Prostate gland (tissue), 2 donors: ENCODE measurements around the gene C1orf21. TPM values are rescaled to one million over a fixed set of nuclear protein-coding genes. Genes with fewer than 3 reads are reported as not detected.

Experiments
- DNase-seq: peaks from one replicate; pipeline ENCODE4 v3.0.0-alpha.2; 2019; ENCODE audit warnings: low spot score
- H3K27ac ChIP-seq, 2 donors: fragments of 200-600 bp; sonication (generic); 2 replicates each; pipeline ENCODE4 v1.5.1; 2017 to 2019
- H3K27me3 ChIP-seq: fragments of 200-600 bp; sonication (generic); replicated peaks from 2 replicates; pipeline ENCODE4 v1.5.1; 2019; ENCODE audit not compliant: insufficient read depth
- H3K36me3 ChIP-seq, 2 donors: fragments of 200-600 bp; sonication (generic); 1 replicate in 1 of 2; 2 replicates in 1 of 2; pipeline versions ENCODE4 v1.5.1 to v1.8.1; 2017 to 2019
- H3K4me1 ChIP-seq: fragments of 200-600 bp; sonication (generic); replicated peaks from 2 replicates; pipeline ENCODE4 v1.5.1; 2019
- H3K4me3 ChIP-seq, 2 donors: fragments of 200-600 bp; sonication (generic); 2 replicates each; pipeline ENCODE4 v1.5.1; 2017 to 2019
- H3K9me3 ChIP-seq: fragments of 200-600 bp; sonication (generic); 2 replicates; pipeline ENCODE4 v1.5.1; 2017
- CTCF ChIP-seq, 4 experiments: fragments of 200-600 bp in 2 of 4; fragments of 450-650 bp in 2 of 4; sonication (generic) in 2 of 4; IDR thresholded peaks; 1 replicate in 3 of 4; 2 replicates in 1 of 4; pipeline ENCODE4 v1.5.1; 2016 to 2019; ENCODE audit warnings: antibody characterized with exemption in 4 of 4, mild to moderate bottlenecking in 2 of 4, moderate library complexity in 2 of 4
- POLR2A ChIP-seq: fragments of 450-650 bp; IDR thresholded peaks from one replicate; pipeline ENCODE4 v1.6.1; 2016; ENCODE audit warnings: antibody characterized with exemption, mild to moderate bottlenecking
- POLR2AphosphoS5 ChIP-seq: sonication (generic); formaldehyde crosslinking; IDR thresholded peaks from one replicate; pipeline ENCODE4 v1.6.1; 2017; ENCODE audit warnings: antibody characterized with exemption
- WGBS: methylation state at CpG from one replicate; pipeline ENCODE4 v1.1.5; 2018; 5-methylcytosine and 5-hydroxymethylcytosine counted together
- intact Hi-C: fragments of 100-400 bp; cut with DNase I; formaldehyde crosslinking; loops from one replicate; pipeline ENCODE4 v1.14.2; 2022
- total RNA-seq, 2 donors: library from RNA; depleted of rRNA; stranded (reverse); fragments of >200 nt; gene quantifications; one replicate each; pipeline ENCODE4 v1.1.0, GENCODE V29; 2016

C1orf21 gene
- total RNA-seq, 2 donors from 2014 or later = 28.8 to 79.3 TPM

- intact Hi-C loops = no loop called here
- H3K27ac ChIP-seq = peak overlapping the region; percentile 45 to 95
Measured at GRCh38 chr1:184635347-184635979, 248.6 kb downstream of the C1orf21 start.

GRCh38 chr1:184635980-184636431 lies 249.2 kb downstream of the C1orf21 start:
- H3K27ac ChIP-seq = peak overlapping the region; percentile 45 to 95
- DNase-seq = no peak
- H3K4me1 ChIP-seq = peaks cover 16% of the 10 kb centered on the region
- no peaks in the 10 kb centered on the region for H3K9me3 ChIP-seq
- TF ChIP-seq CTCF (IDR thresholded peaks at IDR 0.05) = no peak
- no peak for TF ChIP-seq POLR2AphosphoS5
- no peak for TF ChIP-seq POLR2A
- no peaks in the 10 kb centered on the region for H3K27me3 ChIP-seq
- 59% methylated on average over 6 of the region's 6 CpGs for WGBS
- no peaks in the 10 kb centered on the region for H3K36me3 ChIP-seq
- no peak overlapping the region for H3K4me3 ChIP-seq
- intact Hi-C loops = no loop called here

More at GRCh38 chr1:184635347-184635979, 248.6 kb downstream of the C1orf21 start:
- Histone ChIP-seq H3K36me3 (no peaks in the 10 kb centered on the region), H3K9me3 (no peaks in the 10 kb centered on the region), H3K27me3 (no peaks in the 10 kb centered on the region), H3K4me3 (no peak overlapping the region), H3K4me1 (peaks cover 20% of the 10 kb centered on the region)
- no peak for DNase-seq
- WGBS = 66% methylated on average over 6 of the region's 6 CpGs
- TF ChIP-seq POLR2AphosphoS5 = no peak
- TF ChIP-seq CTCF (IDR thresholded peaks at IDR 0.05) = no peak
- TF ChIP-seq POLR2A = no peak

GRCh38 chr1:184637664-184638240 lies 250.9 kb downstream of the C1orf21 start:
- H3K4me1 ChIP-seq = peaks cover 4% of the 10 kb centered on the region

GRCh38 chr1:184639205-184639604 lies 252.4 kb downstream of the C1orf21 start:
- DNase-seq = no peak
- intact Hi-C loops = no loop called here
- 90% methylated on average over 2 of the region's 2 CpGs for WGBS
- TF ChIP-seq POLR2A (no peak), CTCF (IDR thresholded peaks at IDR 0.05) (no peak), POLR2AphosphoS5 (no peak)
- Histone ChIP-seq H3K4me1 (peaks cover 4% of the 10 kb centered on the region), H3K9me3 (no peaks in the 10 kb centered on the region), H3K27ac (peak overlapping the region; percentile 54 to 61), H3K27me3 (no peaks in the 10 kb centered on the region), H3K36me3 (no peaks in the 10 kb centered on the region), H3K4me3 (no peak overlapping the region)

More at GRCh38 chr1:184637664-184638240, 250.9 kb downstream of the C1orf21 start:
- intact Hi-C loops = no loop called here
- no peak overlapping the region for H3K4me3 ChIP-seq
- WGBS = 100% methylated on average over 2 of the region's 2 CpGs
- TF ChIP-seq CTCF (IDR thresholded peaks at IDR 0.05) (no peak), POLR2A (no peak), POLR2AphosphoS5 (no peak)
- no peaks in the 10 kb centered on the region for H3K36me3 ChIP-seq
- DNase-seq = no peak
- no peaks in the 10 kb centered on the region for H3K27me3 ChIP-seq
- no peak overlapping the region for H3K27ac ChIP-seq
- H3K9me3 ChIP-seq = no peaks in the 10 kb centered on the region

- WGBS = 91% methylated on average over 3 of the region's 3 CpGs
- H3K9me3 ChIP-seq = no peaks in the 10 kb centered on the region
Measured at GRCh38 chr1:184640505-184640904, 253.7 kb downstream of the C1orf21 start.

More at GRCh38 chr1:184640505-184640904, 253.7 kb downstream of the C1orf21 start:
- peaks cover 4% of the 10 kb centered on the region for H3K4me1 ChIP-seq
- no peaks in the 10 kb centered on the region for H3K36me3 ChIP-seq
- no peak for TF ChIP-seq POLR2A
- TF ChIP-seq POLR2AphosphoS5 = no peak
- TF ChIP-seq CTCF (IDR thresholded peaks at IDR 0.05) = no peak
- H3K27me3 ChIP-seq = no peaks in the 10 kb centered on the region
- no peak for DNase-seq
- no peak overlapping the region for H3K4me3 ChIP-seq
- no peak overlapping the region for H3K27ac ChIP-seq
- intact Hi-C loops = no loop called here
